ENCODE data around the gene ACADS.

GRCh38 chr12:120680165-120680738 lies 45.4 kb upstream of the ACADS start:
- TF ChIP-seq CTCF (tag by site-specific recombination; IDR thresholded peaks at IDR 0.05), result no peak
- no peak for TF ChIP-seq HOXD13 (CRISPR knock-in tag; IDR thresholded peaks at IDR 0.05; ENCODE audit: borderline replicate concordance)
- no peak for TF ChIP-seq ZBTB10 (tag by site-specific recombination; IDR thresholded peaks at IDR 0.05)
- no peak for TF ChIP-seq ZNF514 (tag by site-specific recombination; IDR thresholded peaks at IDR 0.05)
- no peak for TF ChIP-seq ZBTB1 (tag by site-specific recombination; IDR thresholded peaks at IDR 0.05)
- TF ChIP-seq ZEB2 (tag by site-specific recombination; IDR thresholded peaks at IDR 0.05), result no peak
- TF ChIP-seq KLF7 (tag by site-specific recombination; IDR thresholded peaks at IDR 0.05; ENCODE audit: borderline replicate concordance), result no peak
- TF ChIP-seq ZNF354C (tag by site-specific recombination; IDR thresholded peaks at IDR 0.05; ENCODE audit: borderline replicate concordance, low read depth), result no peak
- TF ChIP-seq ZNF513 (tag by site-specific recombination; IDR thresholded peaks at IDR 0.05), result no peak
- no peak for TF ChIP-seq AEBP2 (tag by site-specific recombination; IDR thresholded peaks at IDR 0.05; ENCODE audit: borderline replicate concordance)

Measured in HEK293 (cell line).